Progenitor cell of endocrine pancreas (in vitro differentiated cells): ENCODE measurements around the gene RGS7BP. TPM values are rescaled to one million over a fixed set of nuclear protein-coding genes. Genes with fewer than 3 reads are reported as not detected.
A peak's percentile ranks its signal among the peaks of the same experiment; 100 is the strongest.

ENCODE experiments used
- DNase-seq: peaks from one replicate; pipeline ENCODE4 v3.0.0; 2021; ENCODE audit warnings: low spot score; ENCODE audit not compliant: unreplicated experiment
- H3K27ac Mint-ChIP-seq: 2 replicates; pipeline ENCODE4 v1.8.0; 2021; ENCODE audit warnings: mild to moderate bottlenecking, moderate library complexity, mixed read lengths
- H3K27me3 Mint-ChIP-seq: 2 replicates; pipeline ENCODE4 v1.8.0; 2021; ENCODE audit warnings: mixed read lengths
- H3K36me3 Mint-ChIP-seq: 2 replicates; pipeline ENCODE4 v1.8.0; 2022; ENCODE audit warnings: mixed read lengths; ENCODE audit not compliant: insufficient read depth
- H3K4me1 Mint-ChIP-seq: 2 replicates; pipeline ENCODE4 v1.8.0; 2021; ENCODE audit warnings: low read depth, mixed read lengths
- H3K4me3 Mint-ChIP-seq: 2 replicates; pipeline ENCODE4 v1.8.0; 2021; ENCODE audit warnings: low read depth, mild to moderate bottlenecking, moderate library complexity, mixed read lengths
- H3K9me3 Mint-ChIP-seq: 2 replicates; pipeline ENCODE4 v1.8.0; 2021; ENCODE audit warnings: low read depth, mixed read lengths
- CTCF ChIP-seq: fragments of 200-600 bp; sonication (generic); IDR thresholded peaks from one replicate; pipeline ENCODE4 v1.5.0; 2021; ENCODE audit warnings: antibody characterized with exemption, mild to moderate bottlenecking; ENCODE audit not compliant: unreplicated experiment
- long read RNA-seq: library from polyadenylated mRNA; unstranded; transcript quantifications from one replicate; pipeline ENCODE4 v2.0.0, GENCODE V29; 2020
- total RNA-seq: library from RNA; stranded (reverse); gene quantifications from 2 replicates; pipeline ENCODE4 v1.2.1, GENCODE V29; 2021

The RGS7BP gene
- 0.14 TPM in 1 of 2 replicates, not detected in the other for total RNA-seq
- long read RNA-seq: 0 reads

DNA sequence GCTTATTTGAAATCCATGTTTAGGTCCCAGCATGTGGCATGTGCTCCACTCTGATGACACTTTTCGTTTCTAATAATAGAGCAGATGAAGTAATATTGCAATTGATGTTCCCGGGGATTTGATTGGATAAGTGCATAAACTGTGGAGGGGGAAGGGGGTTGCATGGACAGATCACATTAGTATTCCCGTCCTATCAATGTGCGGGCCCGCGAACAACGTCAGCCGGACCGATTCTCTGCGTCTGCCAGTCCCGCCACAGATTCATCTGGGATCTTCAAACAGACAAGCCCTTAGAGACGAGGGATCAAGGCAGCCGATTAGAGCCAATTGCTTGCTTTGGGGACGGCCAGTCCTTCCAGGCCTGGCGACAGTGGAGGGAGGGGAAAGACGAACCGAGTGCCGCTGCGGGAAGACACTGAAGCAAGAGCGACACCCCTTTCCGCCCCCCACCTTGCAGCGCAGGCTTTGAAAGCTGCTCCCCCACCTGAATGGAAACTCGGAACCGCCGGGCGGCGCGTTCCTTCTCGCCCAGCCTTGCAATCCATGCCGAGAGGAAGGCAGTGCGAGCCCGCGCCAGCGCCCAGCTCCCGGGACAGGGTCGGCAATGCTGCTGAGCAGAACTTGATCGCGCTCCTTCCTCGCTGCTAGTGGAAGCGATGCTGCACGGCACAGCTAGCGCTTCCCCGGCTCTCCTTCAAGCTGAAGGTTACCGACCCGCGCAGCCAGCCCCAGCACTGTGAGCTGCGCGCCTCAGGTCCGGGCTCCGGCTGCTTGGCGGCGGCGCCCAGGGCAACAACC is at the start of gene RGS7BP:
Gene RGS7BP (plus strand): TSS at position 247 of the 798 bp plus-strand sequence. CDS start 610 bp downstream, outside the sequence.
- H3K27me3 Mint-ChIP-seq: peaks cover 64% of the 10 kb centered on the region

GRCh38 chr5:64457846-64458245 is 48.0 kb upstream of the RGS7BP start:
- no peak overlapping the region for H3K27ac Mint-ChIP-seq
- no peaks in the 10 kb centered on the region for H3K36me3 Mint-ChIP-seq
- peaks cover 10% of the 10 kb centered on the region for H3K9me3 Mint-ChIP-seq
- TF ChIP-seq CTCF: no peak
- H3K27me3 Mint-ChIP-seq: no peaks in the 10 kb centered on the region
- no peak for DNase-seq
- H3K4me3 Mint-ChIP-seq: no peak overlapping the region
- peaks cover 5% of the 10 kb centered on the region for H3K4me1 Mint-ChIP-seq

More for the DNA sequence above, at the start of gene RGS7BP:
- Mint-ChIP-seq H3K4me1 (peaks cover 2% of the 10 kb centered on the region), H3K36me3 (no peaks in the 10 kb centered on the region), H3K9me3 (no peaks in the 10 kb centered on the region), H3K4me3 (peak within 1 kb of the TSS; percentile 82), H3K27ac (peak within 1 kb of the TSS; percentile 60)
- peak; percentile 55 for DNase-seq
- no peak for TF ChIP-seq CTCF

DNA sequence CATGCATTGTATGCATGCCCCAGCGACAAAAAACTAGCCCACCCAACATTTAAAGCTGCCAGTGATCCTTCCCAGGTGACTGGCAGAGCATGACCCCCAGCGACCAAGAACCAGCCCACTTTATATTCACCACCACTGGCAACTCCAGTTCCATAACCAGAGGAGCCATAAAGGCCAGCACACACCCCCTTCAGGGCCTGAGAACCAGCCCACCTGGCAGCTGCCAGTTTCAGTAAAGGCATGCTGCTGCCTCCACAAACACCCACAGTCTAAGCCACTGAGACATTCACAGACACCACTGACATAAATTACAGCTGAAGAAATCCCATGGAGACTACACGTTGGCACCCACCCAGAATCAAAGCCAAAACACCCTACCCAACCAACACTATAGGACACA is 46.9 kb upstream of the RGS7BP start:
- no peak for TF ChIP-seq CTCF
- H3K27ac Mint-ChIP-seq: no peak overlapping the region
- no peaks in the 10 kb centered on the region for H3K27me3 Mint-ChIP-seq
- no peak overlapping the region for H3K4me3 Mint-ChIP-seq
- no peaks in the 10 kb centered on the region for H3K4me1 Mint-ChIP-seq
- H3K9me3 Mint-ChIP-seq: peaks cover 14% of the 10 kb centered on the region
- H3K36me3 Mint-ChIP-seq: no peaks in the 10 kb centered on the region
- no peak for DNase-seq

GRCh38 chr5:64462391-64462790 is 43.4 kb upstream of the RGS7BP start:
- Mint-ChIP-seq H3K9me3 (peaks cover 19% of the 10 kb centered on the region), H3K27ac (no peak overlapping the region), H3K36me3 (no peaks in the 10 kb centered on the region), H3K4me3 (no peak overlapping the region), H3K4me1 (no peaks in the 10 kb centered on the region), H3K27me3 (no peaks in the 10 kb centered on the region)
- TF ChIP-seq CTCF: no peak
- no peak for DNase-seq

DNA sequence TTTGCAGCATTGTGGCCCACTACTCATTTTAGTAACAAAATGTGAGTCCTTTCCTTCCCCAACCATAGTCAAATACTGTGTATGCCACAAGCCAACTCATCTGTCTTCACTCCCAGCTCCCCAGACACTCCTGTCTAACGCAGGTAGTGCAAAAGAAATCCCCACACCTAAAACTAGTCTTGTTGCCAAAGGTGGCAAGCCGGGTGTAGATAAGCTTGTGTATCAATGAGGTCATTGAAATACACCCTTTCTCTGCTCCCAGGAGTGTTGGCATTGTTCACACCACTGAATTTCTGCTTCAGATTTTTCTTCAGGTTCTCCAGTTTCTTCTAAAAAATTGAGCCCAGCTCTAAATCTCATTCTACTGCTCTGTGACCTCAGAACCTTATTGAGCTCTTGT is 19.7 kb upstream of the RGS7BP start:
- Mint-ChIP-seq H3K36me3 (no peaks in the 10 kb centered on the region), H3K27me3 (no peaks in the 10 kb centered on the region), H3K9me3 (peaks cover 8% of the 10 kb centered on the region), H3K4me3 (no peak overlapping the region), H3K4me1 (peaks cover 4% of the 10 kb centered on the region), H3K27ac (no peak overlapping the region)
- no peak for TF ChIP-seq CTCF
- no peak for DNase-seq
